ENCODE measurements around the gene HTR3B. TPM values are rescaled to one million over a fixed set of nuclear protein-coding genes. Genes with fewer than 3 reads are reported as not detected.

HTR3B gene
- not detected in 2 replicates for total RNA-seq

GRCh38 chr11:113904379-113905101 lies at the start of gene HTR3B:
Gene HTR3B (plus strand): TSS chr11:113904796. CDS start chr11:113904934, 138 bp downstream.
- no peak for DNase-seq (ENCODE audit: low read depth)

GRCh38 chr11:113855803-113856202 lies 48.8 kb upstream of the HTR3B start:
- DNase-seq (ENCODE audit: low read depth) = no peak
- H3K4me3 ChIP-seq (ENCODE audit: low read depth, low read length) = no peak overlapping the region

More at GRCh38 chr11:113904379-113905101, at the start of gene HTR3B:
- no peak for TF ChIP-seq CTCF (IDR thresholded peaks at IDR 0.05; ENCODE audit: insufficient read depth, low read depth, low read length)
- no peak within 1 kb of the TSS for H3K4me3 ChIP-seq (ENCODE audit: low read depth, low read length)

GRCh38 chr11:113856966-113857759 lies 47.4 kb upstream of the HTR3B start:
- DNase-seq (ENCODE audit: low read depth) = peak; percentile 7

More at GRCh38 chr11:113855803-113856202, 48.8 kb upstream of the HTR3B start:
- no peak for TF ChIP-seq CTCF (IDR thresholded peaks at IDR 0.05; ENCODE audit: insufficient read depth, low read depth, low read length)

GRCh38 chr11:113859665-113860064 lies 44.9 kb upstream of the HTR3B start:
- no peak for DNase-seq (ENCODE audit: low read depth)
- no peak overlapping the region for H3K4me3 ChIP-seq (ENCODE audit: low read depth, low read length)
- no peak for TF ChIP-seq CTCF (IDR thresholded peaks at IDR 0.05; ENCODE audit: insufficient read depth, low read depth, low read length)

More at GRCh38 chr11:113856966-113857759, 47.4 kb upstream of the HTR3B start:
- TF ChIP-seq CTCF (IDR thresholded peaks at IDR 0.05; ENCODE audit: insufficient read depth, low read depth, low read length) = no peak
- H3K4me3 ChIP-seq (ENCODE audit: low read depth, low read length) = no peak overlapping the region

- DNase-seq (ENCODE audit: low read depth) = peak; percentile 22
- no peak overlapping the region for H3K4me3 ChIP-seq (ENCODE audit: low read depth, low read length)
- no peak for TF ChIP-seq CTCF (IDR thresholded peaks at IDR 0.05; ENCODE audit: insufficient read depth, low read depth, low read length)
These were observed 42.2 kb upstream of the HTR3B start for GRCh38 chr11:113862435-113862834.

- TF ChIP-seq CTCF (IDR thresholded peaks at IDR 0.05; ENCODE audit: insufficient read depth, low read depth, low read length) = no peak
- no peak for DNase-seq (ENCODE audit: low read depth)
- H3K4me3 ChIP-seq (ENCODE audit: low read depth, low read length) = no peak overlapping the region
These were observed 40.2 kb upstream of the HTR3B start for GRCh38 chr11:113864410-113864809.

All from fibroblast of villous mesenchyme (primary cell).